GM12878 (cell line): Measurements from ENCODE around the gene EPHB1. TPM values are rescaled to one million over a fixed set of nuclear protein-coding genes. Genes with fewer than 3 reads are reported as not detected.

Source experiments
- ATAC-seq: fragments of 200-7000 bp; cut with Tn5 transposase; 3 replicates; pipeline ENCODE4 v1.9.1; 2020; ENCODE audit warnings: mild to moderate bottlenecking, moderate library complexity
- BruUV-seq: library from RNA; stranded (reverse); fragments of 400-500 nt; replicated peaks from 2 replicates; lab custom pipeline; 2021; lab: Mats Ljungman, UMichigan
- CTCF ChIA-PET: fragments of 300-600 bp; sonication (Branson Sonifier 250); formaldehyde crosslinking; extraction: SDS; loops from one replicate; lab custom pipeline; 2021; ENCODE audit warnings: inconsistent platforms; lab: Yijun Ruan, JAX
- POLR2A ChIA-PET: fragments of 350-600 bp; formaldehyde crosslinking; extraction: SDS; loops from one replicate; lab custom pipeline; 2021; ENCODE audit warnings: inconsistent platforms; lab: Charles Lee
- RAD21 ChIA-PET: fragments of 300-600 bp; sonication (Branson Sonifier 250); formaldehyde crosslinking; loops from one replicate; lab custom pipeline; 2023; ENCODE audit warnings: antibody characterized with exemption; ENCODE audit not compliant: unreplicated experiment; lab: Charles Lee
- SMC1A ChIA-PET: fragments of 300-600 bp; sonication (Branson Sonifier 250); formaldehyde crosslinking; loops from one replicate; lab custom pipeline; 2023; ENCODE audit not compliant: unreplicated experiment, uncharacterized antibody; lab: Charles Lee
- DNase-seq: peaks from one replicate; pipeline ENCODE4 v3.0.0-alpha.2; 2011; ENCODE audit warnings: low read depth, low spot score
- FAIRE-seq: peaks from 3 replicates; lab custom pipeline; 2011; peaks lifted over from hg19 to GRCh38; lab: Jason Lieb, UNC
- H2AFZ ChIP-seq: 2 replicates; pipeline ENCODE4 v1.6.0; 2011; ENCODE audit warnings: low read depth, low read length, control low read depth; ENCODE audit not compliant: control insufficient read depth
- H3K27ac ChIP-seq: 2 replicates; pipeline ENCODE4 v1.5.1; 2011; ENCODE audit warnings: control low read depth; ENCODE audit not compliant: control insufficient read depth, insufficient read depth
- H3K27me3 ChIP-seq, 2 experiments: replicated peaks in 1 of 2; 2 replicates each; pipeline versions ENCODE4 v1.6.0 to v1.6.1; 2011; ENCODE audit warnings: low read length in 1 of 2; ENCODE audit not compliant: control insufficient read depth in 2 of 2, insufficient read depth in 2 of 2
- H3K36me3 ChIP-seq, 2 experiments: 2 replicates each; pipeline ENCODE4 v1.5.1; 2011; ENCODE audit warnings: low read length in 1 of 2; ENCODE audit not compliant: control insufficient read depth in 2 of 2, insufficient read depth in 2 of 2
- H3K4me1 ChIP-seq: 2 replicates; pipeline ENCODE4 v1.6.1; 2011; ENCODE audit warnings: mild to moderate bottlenecking, low read length, moderate library complexity, mixed read lengths; ENCODE audit not compliant: control insufficient read depth, insufficient read depth
- H3K4me2 ChIP-seq: 2 replicates; pipeline ENCODE4 v1.6.0; 2011; ENCODE audit warnings: control low read depth; ENCODE audit not compliant: control insufficient read depth, insufficient read depth
- H3K4me3 ChIP-seq: fragments of 200-600 bp; sonication (generic); 2 replicates; pipeline ENCODE4 v1.5.1; 2016
- H3K79me2 ChIP-seq: 2 replicates; pipeline ENCODE4 v1.6.0; 2011; ENCODE audit warnings: low read length; ENCODE audit not compliant: control insufficient read depth, insufficient read depth
- H3K9ac ChIP-seq: 2 replicates; pipeline ENCODE4 v1.8.0; 2011; ENCODE audit warnings: low read length, control low read depth, mixed read lengths; ENCODE audit not compliant: control insufficient read depth, insufficient read depth
- H3K9me3 ChIP-seq: replicated peaks from 3 replicates; pipeline ENCODE4 v1.5.1; 2011; ENCODE audit warnings: mild to moderate bottlenecking, low read length; ENCODE audit not compliant: control insufficient read depth, insufficient read depth
- H4K20me1 ChIP-seq: 2 replicates; pipeline ENCODE4 v1.6.0; 2011; ENCODE audit not compliant: control insufficient read depth, insufficient read depth
- ASH2L ChIP-seq: fragments of 300-600, 200-600 bp; sonication (generic); IDR thresholded peaks from 2 replicates; pipeline ENCODE4 v1.6.1; 2017; ENCODE audit warnings: low read depth, mild to moderate bottlenecking, borderline replicate concordance
- CHD1 ChIP-seq: IDR thresholded peaks from 2 replicates; pipeline ENCODE4 v1.6.1; 2012; ENCODE audit warnings: low read depth, low read length, improper control_type of control experiment
- CREB1 ChIP-seq: IDR thresholded peaks from 2 replicates; pipeline ENCODE4 v1.6.1; 2012; ENCODE audit warnings: low read depth, mild to moderate bottlenecking, inconsistent platforms
- CUX1 ChIP-seq: IDR thresholded peaks from 2 replicates; pipeline ENCODE4 v1.6.1; 2012; ENCODE audit warnings: improper control_type of control experiment, low read depth, low read length; ENCODE audit not compliant: insufficient replicate concordance
- GABPA ChIP-seq: IDR thresholded peaks from 2 replicates; pipeline ENCODE4 v1.6.1; 2014; ENCODE audit warnings: antibody characterized with exemption, low read depth, mild to moderate bottlenecking, inconsistent platforms
- HSF1 ChIP-seq: fragments of 150-350 bp; IDR thresholded peaks from 2 replicates; pipeline ENCODE4 v1.6.1; 2014; ENCODE audit warnings: mild to moderate bottlenecking, low read depth, low read length
- MAX ChIP-seq: IDR thresholded peaks from 2 replicates; pipeline ENCODE4 v1.6.1; 2012; ENCODE audit warnings: low read depth, low read length, improper control_type of control experiment
- RB1 ChIP-seq: fragments of 450-650 bp; formaldehyde crosslinking; IDR thresholded peaks from 2 replicates; pipeline ENCODE4 v1.6.1; 2017; ENCODE audit warnings: mild to moderate bottlenecking, borderline replicate concordance
- SMC3 ChIP-seq: IDR thresholded peaks from 2 replicates; pipeline ENCODE4 v1.6.1; 2011; ENCODE audit warnings: low read length, improper control_type of control experiment, borderline replicate concordance
- SP1 ChIP-seq: IDR thresholded peaks from one replicate; pipeline ENCODE4 v1.6.1; 2011; ENCODE audit warnings: low read depth, low read length
- SUZ12 ChIP-seq: fragments of 200-600 bp; sonication (generic); IDR thresholded peaks from one replicate; pipeline ENCODE4 v1.6.1; 2018; ENCODE audit warnings: antibody characterized with exemption, mild to moderate bottlenecking; ENCODE audit not compliant: unreplicated experiment
- TAF1 ChIP-seq: IDR thresholded peaks from 2 replicates; pipeline ENCODE4 v1.6.1; 2011; ENCODE audit warnings: mild to moderate bottlenecking, low read depth, low read length, borderline replicate concordance
- WRNIP1 ChIP-seq: IDR thresholded peaks from 2 replicates; pipeline ENCODE4 v1.6.1; 2011; ENCODE audit warnings: low read depth, low read length, improper control_type of control experiment, borderline replicate concordance
- ZNF24 ChIP-seq: fragments of 450-650 bp; IDR thresholded peaks from 2 replicates; pipeline ENCODE4 v1.6.1; 2017; ENCODE audit warnings: antibody characterized with exemption, mild to moderate bottlenecking
- WGBS: methylation state at CpG from one replicate; pipeline ENCODE4 v1.1.6; 2016; ENCODE audit warnings: low lambda C conversion rate; ENCODE audit not compliant: insufficient replicate concordance, insufficient coverage; ENCODE audit errors: missing lambda C conversion rate; 5-methylcytosine and 5-hydroxymethylcytosine counted together
- in situ Hi-C: fragments of 300-500 bp; cut with MboI; formaldehyde crosslinking; loops from 9 replicates; pipeline ENCODE4 v1.14.3; 2018; ENCODE audit warnings: mixed read lengths
- intact Hi-C: fragments of 100-400 bp; cut with micrococcal nuclease; formaldehyde crosslinking; loops from one replicate; pipeline ENCODE4 v1.14.2; 2022; ENCODE audit not compliant: unreplicated experiment
- polyA plus RNA-seq, 11 experiments: library from polyadenylated mRNA; depleted of rRNA in 4 of 11; unstranded in 6 of 11; stranded (reverse) in 5 of 11; fragments of >200 nt; fragmentation: Nextera tagmentation in 4 of 11; fragmentation: Illumina TruSeq in 1 of 11; extraction: Ambion mirVana in 4 of 11; extraction: Trizol in 1 of 11; gene quantifications; 1 replicate in 1 of 11; 2 replicates in 10 of 11; pipeline versions ENCODE4 v1.2.1 to v1.2.3, GENCODE V29; 2011 to 2016; ENCODE audit warnings: inconsistent platforms in 2 of 11, missing spikeins in 2 of 11, low read depth in 1 of 11
- total RNA-seq, 4 experiments: library from RNA; depleted of rRNA in 3 of 4; stranded (reverse); fragments of >200 nt in 3 of 4; fragmentation: Illumina TruSeq in 1 of 4; extraction: Trizol in 1 of 4; gene quantifications; 2 replicates each; pipeline versions ENCODE4 v1.2.1 to v1.2.3, GENCODE V29; 2013 to 2021
- TF ChIP-seq, protein P1 (sequence below): IDR thresholded peaks from 2 replicates; pipeline ENCODE4 v1.6.1; 2011; ENCODE audit warnings: borderline replicate concordance, low read depth, mild to moderate bottlenecking, moderate library complexity, mixed read lengths, low read length; ENCODE audit not compliant: insufficient read depth; ENCODE audit errors: extremely low read length

EPHB1 gene
- total and polyA plus RNA-seq, 10 of the 15 experiments (the other 5 are each of a cell fraction or from before 2014, with no cell fraction given): 0.33 to 23.8 (median 1.2) TPM

GRCh38 chr3:135059580-135059979 is 264.5 kb downstream of the EPHB1 start:
- TF ChIP-seq CUX1: no peak
- TF ChIP-seq GABPA: no peak
- TF ChIP-seq CREB1: no peak
- TF ChIP-seq SP1: no peak
- no peak for TF ChIP-seq HSF1
- no peak for TF ChIP-seq TAF1
- TF ChIP-seq RB1: no peak
- no peak for TF ChIP-seq MAX
- TF ChIP-seq WRNIP1: no peak
- TF ChIP-seq ZNF24: no peak
- TF ChIP-seq SMC3: no peak
- TF ChIP-seq CHD1: no peak
- TF ChIP-seq SUZ12: no peak
- no peak for TF ChIP-seq ASH2L
- TF ChIP-seq, protein P1, sequence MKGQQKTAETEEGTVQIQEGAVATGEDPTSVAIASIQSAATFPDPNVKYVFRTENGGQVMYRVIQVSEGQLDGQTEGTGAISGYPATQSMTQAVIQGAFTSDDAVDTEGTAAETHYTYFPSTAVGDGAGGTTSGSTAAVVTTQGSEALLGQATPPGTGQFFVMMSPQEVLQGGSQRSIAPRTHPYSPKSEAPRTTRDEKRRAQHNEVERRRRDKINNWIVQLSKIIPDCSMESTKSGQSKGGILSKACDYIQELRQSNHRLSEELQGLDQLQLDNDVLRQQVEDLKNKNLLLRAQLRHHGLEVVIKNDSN: no peak
- in situ Hi-C loops: no loop called here
- Histone ChIP-seq H4K20me1 (no peaks in the 10 kb centered on the region), H2AFZ (no peak overlapping the region), H3K36me3 (peaks cover 0 to 3% of the 10 kb centered on the region in 2 experiments; a peak in 2 of 4 replicates), H3K27me3 (no peaks in the 10 kb centered on the region), H3K27ac (no peak overlapping the region), H3K4me1 (no peaks in the 10 kb centered on the region), H3K79me2 (no peaks in the 10 kb centered on the region), H3K9ac (no peak overlapping the region), H3K9me3 (no peaks in the 10 kb centered on the region; the same call in 1 of the 3 replicates), H3K4me2 (no peak overlapping the region), H3K4me3 (no peak overlapping the region)
- ChIA-PET RAD21 (no interaction called here), CTCF (interaction anchor here (1.2 kb wide), 1 partner anchor 8 kb away, joined by 3 read pairs; no protein-coding TSS in a partner anchor), POLR2A (no interaction called here), SMC1A (interaction anchor here (1.0 to 1.6 kb wide), 2 partner anchors 8 to 13 kb away, joined by 3 to 4 read pairs; no protein-coding TSS in a partner anchor)
- intact Hi-C loops: no loop called here
- BruUV-seq: no TSS peak
- FAIRE-seq (no peak), ATAC-seq (no peak), DNase-seq (no peak)
- WGBS: 46% methylated on average over 6 of the region's 6 CpGs
